Stimulated activated CD4-positive, alpha-beta T cell treated with anti-CD3 and anti-CD28 coated beads, Interleukin-15, amount 100 ng/mL, for 48 hours (primary cell): Measurements from ENCODE around the gene TMEM138.

ENCODE experiments used
- DNase-seq, 2 donors: peaks; one replicate each; pipeline ENCODE4 v3.0.0-alpha.2; 2020; ENCODE audit warnings: low read depth in 2 of 2

Gene TMEM138

DNA sequence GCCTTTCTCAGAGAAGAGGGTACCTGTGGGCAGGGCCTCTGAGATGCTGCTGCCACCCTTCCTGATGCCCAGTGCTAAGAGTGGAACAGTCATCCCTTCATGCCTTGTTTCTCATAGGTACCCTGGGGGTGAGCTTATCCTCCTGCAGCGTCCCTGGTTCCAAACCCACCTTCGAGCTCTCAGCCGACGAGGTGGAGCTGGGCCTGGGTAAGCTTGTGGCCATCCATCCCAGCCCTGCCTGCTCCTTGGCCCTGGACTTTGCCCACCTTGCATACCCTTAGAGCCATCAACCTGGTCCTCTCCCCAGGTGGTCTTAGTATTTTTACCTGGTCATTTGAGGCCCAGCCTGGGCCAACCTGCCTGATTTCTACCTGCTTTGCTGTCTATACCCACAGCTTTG lies 20.5 kb upstream of the TMEM138 start:
- no peak for DNase-seq

DNA sequence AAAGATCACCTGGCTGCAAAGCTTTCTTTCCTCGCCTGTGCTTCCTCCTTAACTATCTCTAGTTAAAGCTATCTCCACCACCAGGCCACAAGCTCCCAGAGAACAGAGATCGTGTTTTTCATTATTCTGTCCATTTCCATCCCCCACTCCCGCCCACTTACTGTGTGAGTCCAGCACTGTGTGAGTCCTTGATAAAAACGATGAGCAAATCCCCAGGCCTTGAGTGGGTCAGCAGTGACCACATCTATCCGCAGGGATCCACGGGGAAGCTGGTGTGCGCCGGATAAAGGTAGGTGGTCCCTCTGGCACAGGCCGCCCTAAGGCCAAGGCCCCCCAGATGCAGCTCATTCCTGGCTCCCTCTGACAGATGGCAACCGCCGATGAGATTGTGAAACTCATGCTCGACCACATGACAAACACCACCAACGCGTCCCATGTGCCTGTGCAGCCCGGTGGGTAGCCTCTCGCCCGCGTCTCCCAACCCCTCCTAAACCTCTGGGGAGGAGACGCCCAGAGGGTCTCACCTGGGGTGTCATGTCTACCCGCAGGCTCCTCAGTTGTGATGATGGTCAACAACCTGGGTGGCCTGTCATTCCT lies 19.9 kb upstream of the TMEM138 start:
- DNase-seq = no peak

DNA sequence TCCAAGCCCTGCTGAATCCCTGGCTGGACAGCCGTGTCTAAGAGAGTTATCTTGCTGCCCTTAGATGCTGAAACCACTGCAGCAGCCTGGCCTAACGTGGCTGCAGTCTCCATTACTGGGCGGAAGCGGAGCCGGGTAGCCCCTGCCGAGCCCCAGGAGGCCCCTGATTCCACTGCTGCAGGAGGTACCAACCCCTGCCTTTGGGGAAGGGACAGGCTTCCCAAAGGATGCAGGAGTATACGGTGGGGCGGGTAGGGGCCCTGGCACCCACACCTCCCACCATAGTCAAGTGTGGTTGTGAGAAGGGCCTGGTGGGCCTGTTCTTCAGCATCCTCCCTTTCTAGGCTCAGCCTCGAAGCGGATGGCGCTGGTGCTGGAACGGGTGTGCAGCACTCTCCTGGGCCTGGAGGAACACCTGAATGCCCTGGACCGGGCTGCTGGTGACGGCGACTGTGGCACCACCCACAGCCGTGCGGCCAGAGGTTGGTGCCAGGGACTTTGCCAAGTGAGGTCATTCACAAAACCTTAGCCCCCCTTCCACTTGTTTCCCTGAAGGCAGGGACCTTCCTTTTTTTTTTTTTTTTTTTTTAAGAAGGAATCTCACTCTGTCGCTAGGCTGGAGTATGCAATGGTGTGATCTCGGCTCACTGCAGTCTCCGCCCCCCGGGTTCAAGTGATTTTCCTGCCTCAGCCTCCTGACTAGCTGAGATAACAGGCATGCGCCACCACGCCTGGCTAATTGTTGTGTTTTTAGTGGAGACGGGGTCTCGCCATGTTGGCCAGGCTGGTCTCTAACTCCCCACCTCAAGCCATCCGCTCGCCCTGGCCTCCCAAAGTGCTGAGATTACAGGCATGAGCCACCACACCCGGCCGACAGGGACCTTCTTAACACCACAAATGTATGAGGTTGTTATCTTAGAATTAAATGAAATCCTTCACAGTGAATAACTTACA lies 18.1 kb upstream of the TMEM138 start:
- DNase-seq = no peak

DNA sequence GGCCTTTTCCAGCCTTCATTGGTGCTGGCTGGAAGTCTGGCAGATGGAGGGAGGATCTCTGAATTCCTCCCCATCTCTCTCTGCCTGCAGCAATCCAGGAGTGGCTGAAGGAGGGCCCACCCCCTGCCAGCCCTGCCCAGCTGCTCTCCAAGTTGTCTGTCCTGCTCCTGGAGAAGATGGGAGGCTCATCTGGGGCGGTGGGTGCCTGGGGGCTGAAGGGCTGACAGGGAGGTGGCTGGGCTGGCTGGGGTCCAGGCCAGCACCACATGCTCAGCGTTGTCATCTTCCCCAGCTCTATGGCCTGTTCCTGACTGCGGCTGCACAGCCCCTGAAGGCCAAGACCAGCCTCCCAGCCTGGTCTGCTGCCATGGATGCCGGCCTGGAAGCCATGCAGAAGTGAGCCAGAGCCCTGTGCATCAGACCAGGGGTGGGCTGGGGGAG lies 17.0 kb upstream of the TMEM138 start:
- no peak for DNase-seq

DNA sequence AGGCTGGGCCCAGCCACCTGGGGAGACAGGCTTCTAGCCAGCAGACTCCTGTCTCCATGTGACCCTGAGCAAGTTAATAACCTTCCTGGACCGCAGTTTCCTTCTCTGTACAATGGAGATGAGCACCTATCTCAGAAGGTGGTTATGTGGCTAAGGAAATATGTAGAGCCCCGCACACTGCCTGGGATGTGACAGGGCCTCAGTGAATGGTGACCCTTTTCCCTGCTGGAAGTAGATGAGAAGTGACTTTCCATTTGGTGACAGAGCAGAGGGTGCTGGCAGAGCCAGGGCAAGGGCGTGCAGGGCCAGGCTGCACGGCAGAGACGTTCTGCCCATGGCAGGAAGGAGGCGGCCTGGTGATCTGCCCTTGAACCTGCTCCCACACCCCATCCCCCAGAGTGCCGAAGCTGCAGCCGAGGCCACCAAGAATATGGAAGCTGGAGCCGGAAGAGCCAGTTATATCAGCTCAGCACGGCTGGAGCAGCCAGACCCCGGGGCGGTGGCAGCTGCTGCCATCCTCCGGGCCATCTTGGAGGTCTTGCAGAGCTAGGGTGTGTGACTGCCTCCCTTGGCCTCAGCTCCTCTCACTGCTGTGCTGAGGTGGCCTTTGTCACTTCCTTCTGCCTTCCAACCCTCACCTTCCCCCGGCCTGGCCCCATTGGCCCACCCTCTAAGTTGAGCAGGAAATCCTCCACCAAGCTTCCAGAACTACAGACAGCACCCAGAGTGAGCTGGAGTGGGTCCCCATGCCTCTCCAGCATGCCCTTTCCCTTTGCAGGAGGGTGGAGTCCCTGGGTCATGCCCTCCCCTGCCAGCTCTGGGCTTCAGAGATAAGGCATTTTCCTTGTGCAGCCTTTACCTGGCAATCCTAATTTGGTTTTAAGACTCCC lies 16.0 kb upstream of the TMEM138 start:
- no peak for DNase-seq

DNA sequence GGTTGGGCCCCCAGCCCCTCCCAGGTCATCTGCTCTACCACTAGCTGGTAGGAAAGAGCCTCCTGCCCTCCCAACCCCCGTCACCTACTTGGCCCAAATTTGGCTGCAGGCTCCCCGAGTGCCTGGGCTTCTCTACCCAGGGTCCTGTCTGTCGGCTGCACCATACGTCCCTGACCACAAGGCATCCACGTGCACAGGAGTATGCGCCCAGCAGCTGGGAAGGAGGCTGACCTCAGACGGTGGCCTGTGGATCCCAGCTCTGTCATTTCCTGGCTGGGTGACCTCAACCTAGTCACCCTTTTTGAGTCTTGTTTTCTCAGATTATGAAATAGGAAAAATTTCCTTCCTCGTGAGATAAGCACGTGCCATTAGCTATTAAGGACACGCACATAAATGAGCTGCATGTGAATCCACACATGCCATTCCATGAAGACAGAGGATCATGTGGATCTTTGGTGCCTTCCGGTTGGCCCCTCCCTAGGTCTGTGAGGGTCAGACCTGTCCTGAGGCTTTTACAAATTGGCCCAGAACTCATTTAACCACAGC lies 14.2 kb upstream of the TMEM138 start:
- DNase-seq = no peak

DNA sequence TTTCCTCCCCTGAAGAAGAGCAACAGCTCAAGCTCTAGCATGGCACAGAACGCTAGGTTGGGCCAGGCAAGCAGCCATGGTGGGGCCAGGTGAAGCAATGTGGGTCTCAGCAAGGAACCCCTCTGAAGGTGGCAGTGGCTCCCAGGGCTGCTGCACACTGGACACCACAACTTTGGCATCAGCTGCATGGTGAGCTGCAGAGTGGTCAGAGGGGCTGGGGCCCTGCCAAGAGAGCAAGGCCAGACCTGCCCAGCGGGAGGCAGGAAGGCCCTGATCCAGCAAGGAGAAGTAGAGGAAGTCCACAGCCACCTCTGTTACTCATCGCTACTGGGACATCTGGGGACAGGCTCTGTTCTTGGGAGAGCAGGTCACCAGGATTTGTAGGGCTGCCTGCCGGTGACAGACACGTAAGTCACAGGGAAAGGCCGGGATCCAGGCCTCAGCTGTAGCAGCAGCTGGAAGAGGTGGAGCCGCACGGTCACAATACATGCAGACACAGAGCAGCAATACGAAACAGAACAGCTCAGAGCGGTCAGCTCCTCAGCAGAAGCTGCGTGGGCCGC lies 12.9 kb upstream of the TMEM138 start:
- DNase-seq = no peak

DNA sequence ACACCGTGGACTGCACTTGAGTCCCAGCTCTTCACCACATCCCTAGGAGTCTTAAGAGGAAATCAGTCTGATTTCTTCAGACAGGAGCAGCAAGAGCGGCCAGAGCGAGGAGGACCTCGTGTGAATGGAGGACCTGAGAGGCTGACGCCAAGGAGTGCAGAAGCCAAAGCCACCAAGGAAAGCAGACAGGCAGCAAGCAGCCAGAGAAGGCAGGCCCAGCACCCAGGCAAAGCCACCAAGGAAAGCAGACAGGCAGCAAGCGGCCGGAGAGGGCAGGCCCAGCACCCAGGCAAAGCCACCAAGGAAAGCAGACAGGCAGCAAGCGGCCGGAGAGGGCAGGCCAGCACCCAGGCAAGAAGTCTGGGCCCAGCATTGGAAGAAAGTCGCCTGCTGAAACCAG lies 12.3 kb upstream of the TMEM138 start:
- no peak for DNase-seq

DNA sequence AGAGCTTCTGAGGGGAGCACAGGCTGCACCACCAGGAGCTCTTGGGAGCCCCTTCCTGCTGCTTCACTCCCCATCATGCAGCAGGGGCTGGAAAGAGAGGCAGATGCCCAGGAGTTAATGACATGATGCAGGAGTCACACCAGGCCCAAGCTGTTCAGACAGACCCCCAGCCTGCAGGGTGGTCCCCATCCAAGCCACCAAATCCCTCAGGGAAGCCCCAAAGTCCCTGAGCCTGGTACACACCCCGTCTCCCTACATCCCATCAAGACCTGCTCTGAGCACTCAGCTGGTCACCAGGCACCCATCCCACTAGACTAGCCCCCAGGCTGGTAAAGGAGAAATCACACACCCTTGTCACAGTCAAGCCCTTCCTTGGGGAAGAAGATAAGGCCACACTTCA lies 11.8 kb upstream of the TMEM138 start:
- no peak for DNase-seq

DNA sequence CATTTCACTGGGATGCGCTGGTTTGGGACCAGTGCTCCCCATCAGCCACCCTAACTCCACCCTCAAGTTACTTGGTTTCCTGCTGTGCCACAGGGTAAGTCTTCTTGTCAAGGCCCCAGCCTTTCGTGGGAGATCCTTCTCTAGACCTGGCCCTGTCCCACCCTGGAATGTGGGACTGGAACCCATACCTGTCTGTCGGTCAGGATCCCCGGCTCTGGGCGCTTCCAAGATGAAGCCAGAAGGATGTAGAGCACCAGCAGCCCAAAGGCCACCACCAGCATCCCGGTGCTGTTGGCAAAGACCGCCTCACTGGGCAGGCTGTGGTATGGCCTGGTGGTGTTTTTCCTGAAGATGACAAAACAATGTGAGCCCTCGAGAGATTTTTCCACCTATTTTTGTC lies 11.4 kb upstream of the TMEM138 start:
- no peak for DNase-seq

DNA sequence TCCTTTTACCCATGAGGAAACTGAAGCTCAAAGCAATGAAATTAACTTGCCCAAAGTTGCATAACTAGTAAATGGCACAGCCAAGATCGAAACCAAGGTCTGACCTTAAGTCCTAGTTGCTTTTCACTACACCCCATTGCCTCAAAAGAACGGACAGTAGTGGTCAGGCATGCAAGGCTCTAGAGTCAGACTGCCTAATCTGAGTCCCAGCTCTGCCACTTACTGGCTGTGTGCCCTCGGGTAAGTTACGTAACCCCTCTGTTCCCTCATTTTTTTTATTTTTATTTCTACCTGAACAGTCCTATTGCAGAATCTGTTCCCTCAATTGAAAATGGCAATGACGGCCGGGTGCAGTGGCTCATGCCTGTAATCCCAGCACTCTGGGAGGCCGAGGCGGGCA lies 10.1 kb upstream of the TMEM138 start:
- DNase-seq = no peak

DNA sequence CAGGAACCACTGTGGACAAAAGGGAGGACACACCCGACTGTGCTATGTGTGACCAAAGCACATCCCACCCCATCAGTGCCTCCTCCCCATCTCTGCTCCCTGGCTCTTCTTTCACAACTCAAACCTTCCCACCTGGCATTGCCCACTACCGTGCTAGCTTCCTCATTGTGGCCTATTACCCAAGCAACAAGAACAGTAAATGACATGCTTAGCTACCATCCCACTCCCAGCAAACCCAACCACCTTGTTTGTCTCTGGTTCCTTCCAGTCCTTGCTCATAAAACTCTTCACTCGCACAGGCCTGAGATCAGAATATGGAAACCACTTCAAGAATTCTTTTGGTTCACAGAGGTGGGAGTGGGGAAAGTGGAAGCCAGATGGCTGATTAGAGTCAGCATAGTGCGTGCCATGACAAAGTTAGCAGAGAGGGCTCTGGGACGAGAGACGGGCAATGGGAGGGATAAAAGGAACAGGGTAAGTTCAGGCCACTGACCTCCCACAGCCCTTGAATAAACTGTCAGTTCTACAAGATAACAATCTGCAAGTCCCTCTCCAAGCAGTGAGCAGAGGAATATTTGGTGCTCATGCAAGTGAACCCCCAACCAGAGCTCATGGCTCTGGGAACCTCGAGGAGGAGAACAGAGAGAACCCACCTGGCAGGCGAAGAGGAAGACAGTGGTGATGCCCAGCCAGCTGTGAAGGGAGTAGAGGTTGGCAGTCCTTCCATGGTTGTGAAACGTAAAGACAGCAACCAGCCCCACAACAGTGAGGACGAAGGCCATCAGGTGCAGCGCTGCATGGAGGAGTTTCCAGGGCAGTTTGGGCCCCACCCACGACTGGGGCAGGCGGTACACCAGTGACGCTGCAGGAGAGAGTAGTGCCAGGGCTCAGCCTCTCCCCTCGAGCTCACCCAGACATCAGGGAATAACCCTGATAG lies 8.8 kb upstream of the TMEM138 start:
- no peak for DNase-seq

DNA sequence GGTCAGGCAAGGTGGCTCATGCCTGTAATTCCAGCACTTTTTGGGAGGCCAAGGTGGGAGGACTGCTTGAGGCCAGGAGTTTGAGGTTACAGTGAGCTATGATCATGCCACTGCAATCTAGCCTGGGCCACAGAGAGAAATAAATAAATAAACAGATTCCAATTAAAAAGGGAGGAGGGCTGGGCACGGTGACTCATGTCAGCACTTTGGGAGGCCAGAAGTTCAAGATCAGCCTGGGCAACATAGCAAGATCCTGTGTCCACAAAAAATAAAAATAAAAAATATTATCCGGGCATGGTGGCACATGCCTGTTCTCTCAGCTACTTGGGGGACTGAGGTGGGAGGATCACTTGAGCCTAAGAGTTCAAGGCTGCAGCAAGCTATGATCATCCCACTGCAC lies 8.0 kb upstream of the TMEM138 start:
- no peak for DNase-seq

DNA sequence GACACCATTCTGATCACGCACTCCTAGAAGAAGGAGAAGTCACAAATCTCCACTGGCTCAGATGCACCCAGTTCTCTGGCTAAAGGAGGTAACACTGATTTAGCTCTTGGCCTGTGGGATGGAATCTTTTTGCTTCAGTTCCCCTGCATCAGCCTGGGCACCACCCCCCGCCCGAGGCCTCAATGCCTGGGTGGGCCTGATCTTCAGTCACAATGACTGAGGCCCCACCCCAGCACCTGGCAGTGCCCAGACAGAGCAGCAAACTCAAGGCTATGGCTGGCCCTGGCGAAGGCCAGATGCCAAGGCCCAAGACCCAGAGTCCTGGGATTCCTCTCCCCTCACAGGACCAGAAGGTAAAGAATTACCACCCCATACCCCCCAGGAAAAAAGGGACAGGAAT lies 5.5 kb upstream of the TMEM138 start:
- no peak for DNase-seq

DNA sequence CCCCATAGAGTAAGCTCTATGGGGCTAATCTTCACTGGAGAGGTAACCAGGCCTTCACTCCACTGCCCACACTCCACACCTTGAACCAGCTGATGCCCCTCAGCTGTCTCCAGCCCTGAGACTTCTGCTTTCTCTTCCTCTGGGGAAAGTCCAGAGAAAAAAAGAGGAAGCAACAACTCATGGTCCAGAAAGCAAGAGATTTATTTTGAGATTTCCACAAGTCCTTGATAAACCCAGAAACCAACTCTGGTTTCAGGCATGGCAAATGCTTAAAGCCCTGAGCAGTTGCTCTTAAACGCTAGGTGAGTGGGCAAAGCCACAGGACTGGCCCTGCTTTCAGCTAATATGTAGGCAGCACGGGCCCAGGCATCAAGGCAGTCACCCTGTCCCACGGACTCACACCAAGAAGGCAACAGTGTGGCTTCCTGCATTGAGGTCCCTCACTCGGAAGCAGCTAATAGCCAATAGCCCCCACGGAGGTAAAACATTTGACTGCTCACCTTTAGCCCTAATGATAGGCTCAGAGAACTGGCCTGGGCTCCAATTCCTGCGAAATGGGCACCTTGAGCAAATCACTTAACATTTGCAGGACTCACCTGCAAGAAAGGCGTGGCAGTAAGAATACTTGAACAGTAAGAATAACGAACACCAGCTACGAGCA lies 4.8 kb upstream of the TMEM138 start:
- no peak for DNase-seq

DNA sequence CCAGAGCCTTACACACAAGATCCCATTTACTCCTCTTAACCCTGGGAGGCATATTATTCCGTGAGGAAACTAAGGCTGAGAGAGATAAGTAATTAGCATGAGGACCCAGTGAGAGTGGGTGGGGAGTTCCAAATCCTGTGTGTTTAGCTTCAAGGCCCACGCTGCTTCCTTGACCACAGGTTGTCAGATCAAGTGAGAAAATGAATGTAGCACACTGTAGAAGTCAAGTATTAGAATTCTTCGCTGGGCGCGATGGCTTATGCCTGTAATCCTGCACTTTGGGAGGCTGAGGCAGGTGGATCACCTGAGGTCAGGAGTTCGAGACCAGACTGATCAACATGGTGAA lies 4.3 kb upstream of the TMEM138 start:
- DNase-seq = no peak

DNA sequence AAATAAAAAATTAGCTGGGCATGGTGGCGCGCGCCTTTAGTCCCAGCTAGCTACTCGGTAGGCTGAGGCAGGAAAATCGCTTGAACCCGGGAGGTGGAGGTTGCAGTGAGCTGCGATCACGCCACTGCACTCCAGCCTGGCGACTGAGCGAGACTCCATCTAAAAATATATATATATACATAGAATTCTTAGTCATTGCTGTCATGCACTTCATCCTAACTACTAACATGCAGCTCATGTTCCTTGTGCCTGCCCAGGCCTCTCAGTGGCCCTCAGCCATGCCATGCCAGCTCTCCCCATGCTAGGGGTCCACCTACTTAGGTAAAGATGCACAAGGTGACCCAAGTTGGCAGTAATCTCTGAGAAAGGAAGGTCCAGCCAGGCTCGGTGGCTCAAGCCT lies 3.6 kb upstream of the TMEM138 start:
- DNase-seq = no peak

DNA sequence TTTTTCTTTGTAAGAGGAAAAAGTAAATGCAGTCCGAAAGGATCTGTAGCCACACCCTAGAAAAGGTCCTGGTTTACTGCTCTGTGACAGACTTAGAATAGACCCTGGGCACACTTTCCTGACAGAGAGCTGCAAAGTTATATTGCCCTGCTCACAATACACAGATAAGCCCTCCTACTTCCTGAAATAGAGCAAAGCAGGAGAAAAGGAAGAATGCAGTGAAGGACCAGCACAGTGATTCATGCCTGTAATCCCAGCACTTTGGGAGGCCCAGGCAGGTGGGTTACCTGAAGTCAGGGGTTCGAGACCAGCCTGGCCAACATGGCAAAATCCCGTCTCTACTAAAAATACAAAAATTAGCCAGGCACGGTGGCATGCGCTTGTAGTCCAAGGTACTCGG lies 2.7 kb upstream of the TMEM138 start:
- no peak for DNase-seq

DNA sequence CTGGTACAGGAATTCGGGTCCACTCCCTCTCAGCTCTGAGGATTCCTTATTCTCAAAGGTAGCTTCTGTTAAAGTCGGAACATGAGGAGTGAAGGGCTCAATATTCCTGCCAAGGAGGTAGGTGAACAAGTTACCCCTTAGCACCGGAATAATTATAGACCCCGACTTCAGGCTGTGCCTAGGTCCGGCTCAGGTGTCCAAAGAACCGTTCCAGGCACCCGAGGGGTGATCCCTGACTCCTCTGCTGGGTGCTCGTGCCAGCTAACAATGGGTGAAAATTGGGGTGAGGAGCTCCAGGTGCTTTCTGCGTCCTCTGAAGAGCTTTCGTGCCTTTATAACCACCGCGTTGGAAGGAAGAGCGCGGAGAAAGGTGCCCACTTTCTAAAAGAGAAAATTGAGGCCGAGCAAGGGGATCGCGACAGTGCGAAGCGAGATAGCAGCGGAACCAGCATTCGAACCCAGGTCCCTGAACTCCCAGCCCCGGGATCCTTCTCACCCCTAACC lies 885 bp upstream of the TMEM138 start:
- DNase-seq = no peak

DNA sequence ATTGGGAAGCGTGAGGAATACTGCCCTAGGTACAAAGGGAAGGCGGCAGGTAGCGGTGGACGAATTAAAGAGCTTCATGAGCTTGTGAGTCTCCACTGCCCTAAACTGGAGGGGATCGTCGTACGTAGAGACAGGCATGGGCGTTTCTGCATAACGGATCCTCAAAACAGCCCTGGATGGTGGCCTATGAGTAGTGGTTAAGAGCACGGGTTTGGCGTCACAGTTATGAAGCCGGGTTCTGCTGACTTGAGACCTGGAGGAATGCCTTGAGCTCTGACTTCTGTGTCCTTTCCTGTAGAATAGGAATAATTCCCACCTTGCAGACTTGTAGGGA lies 335 bp downstream of the TMEM138 start:
- DNase-seq = peak in 1 of 2 donors; percentile 6
